K562 (cell line): ENCODE data around the gene LRRK1. TPM values are rescaled to one million over a fixed set of nuclear protein-coding genes. Genes with fewer than 3 reads are reported as not detected.

Experiments used
- ATAC-seq: fragments of 200-7000 bp; cut with Tn5 transposase; 3 replicates; pipeline ENCODE4 v1.9.1; 2020; ENCODE audit warnings: moderate library complexity
- BruUV-seq: library from RNA; stranded (reverse); fragments of 400-500 nt; replicated peaks from 2 replicates; lab custom pipeline; 2021; lab: Mats Ljungman, UMichigan
- CTCF ChIA-PET: fragments of 300-600 bp; formaldehyde crosslinking; extraction: SDS; loops from one replicate; lab custom pipeline; 2021; ENCODE audit warnings: low intra/inter-chr PET ratio; lab: Yijun Ruan, JAX
- POLR2A ChIA-PET: fragments of 300-600, 350-650 bp; sonication (Branson Sonifier 250); formaldehyde crosslinking; extraction: SDS; loops from one replicate; lab custom pipeline; 2021; ENCODE audit warnings: antibody characterized with exemption, inconsistent platforms; lab: Yijun Ruan, JAX
- DNase-seq, 4 experiments: peaks; one replicate each; pipeline versions ENCODE4 v3.0.0 to v3.0.0-alpha.2; 2011 to 2018; ENCODE audit warnings: low spot score in 3 of 4, mixed read lengths in 3 of 4; ENCODE audit errors: extremely low read depth in 1 of 4
- FAIRE-seq: peaks from 2 replicates; lab custom pipeline; 2011; peaks lifted over from hg19 to GRCh38; lab: Jason Lieb, UNC
- H2AFZ ChIP-seq: 2 replicates; pipeline ENCODE4 v1.6.0; 2011; ENCODE audit warnings: low read depth, low read length, control low read depth, inconsistent platforms
- H3K27ac ChIP-seq: fragments of 200-600 bp; 3 replicates; pipeline ENCODE4 v1.8.0; 2011; ENCODE audit warnings: low read depth, mild to moderate bottlenecking, control low read depth, inconsistent platforms, low read length, moderate library complexity, mixed read lengths; ENCODE audit errors: extremely low read depth
- H3K27me3 ChIP-seq, 2 experiments: fragments of 300-600 bp in 1 of 2; 2 replicates in 1 of 2; 3 replicates in 1 of 2; pipeline versions ENCODE4 v1.6.0 to v1.8.0; 2011; ENCODE audit warnings: inconsistent platforms in 2 of 2, low read length in 2 of 2, mild to moderate bottlenecking in 1 of 2, mixed read lengths in 1 of 2, moderate library complexity in 1 of 2; ENCODE audit not compliant: control insufficient read depth in 2 of 2, insufficient read depth in 2 of 2
- H3K36me3 ChIP-seq: fragments of 300-600 bp; 3 replicates; pipeline ENCODE4 v1.8.0; 2011; ENCODE audit warnings: mild to moderate bottlenecking, low read length, inconsistent platforms; ENCODE audit not compliant: control insufficient read depth, insufficient read depth
- H3K4me1 ChIP-seq, 2 experiments: fragments of 200-600 bp in 1 of 2; replicated peaks in 1 of 2; 2 replicates in 1 of 2; 3 replicates in 1 of 2; pipeline versions ENCODE4 v1.5.1 to v1.8.0; 2011; ENCODE audit warnings: inconsistent platforms in 2 of 2, low read length in 2 of 2, mild to moderate bottlenecking in 1 of 2, mixed read lengths in 1 of 2, moderate library complexity in 1 of 2; ENCODE audit not compliant: control insufficient read depth in 2 of 2, insufficient read depth in 2 of 2
- H3K4me2 ChIP-seq: 2 replicates; pipeline ENCODE4 v1.6.1; 2011; ENCODE audit warnings: low read length, control low read depth, inconsistent platforms, mixed read lengths; ENCODE audit not compliant: insufficient read depth
- H3K4me3 ChIP-seq: fragments of 200-600 bp; sonication (generic), shearing (Covaris generic); 2 replicates; pipeline ENCODE4 v1.5.1; 2016; ENCODE audit warnings: control low read depth, inconsistent platforms
- H3K79me2 ChIP-seq: fragments of 200-600 bp; 3 replicates; pipeline ENCODE4 v1.8.0; 2011; ENCODE audit warnings: low read length, inconsistent platforms; ENCODE audit not compliant: control insufficient read depth, insufficient read depth
- H3K9ac ChIP-seq, 2 experiments: 2 replicates each; pipeline versions ENCODE4 v1.6.0 to v1.6.1; 2011; ENCODE audit warnings: low read depth in 2 of 2, low read length in 2 of 2, control low read depth in 1 of 2, inconsistent platforms in 1 of 2, mild to moderate bottlenecking in 1 of 2, mixed read lengths in 1 of 2; ENCODE audit not compliant: insufficient read depth in 1 of 2
- H3K9me1 ChIP-seq: one replicate; pipeline ENCODE4 v1.6.0; 2011; ENCODE audit warnings: inconsistent platforms, mild to moderate bottlenecking, low read length, moderate library complexity; ENCODE audit not compliant: control insufficient read depth, insufficient read depth
- H3K9me3 ChIP-seq: replicated peaks from 2 replicates; pipeline ENCODE4 v1.5.1; 2011; ENCODE audit warnings: low read depth, low read length, inconsistent platforms; ENCODE audit not compliant: control insufficient read depth, insufficient read depth
- H4K20me1 ChIP-seq: replicated peaks from 2 replicates; pipeline ENCODE4 v1.6.1; 2011; ENCODE audit warnings: low read length, inconsistent platforms, mixed read lengths; ENCODE audit not compliant: control insufficient read depth, insufficient read depth
- ATF1 ChIP-seq, 2 experiments: fragments of 450-650 bp in 1 of 2; IDR thresholded peaks; 2 replicates each; pipeline ENCODE4 v1.6.1; 2016; ENCODE audit warnings: missing compliant biosample characterization in 1 of 2, missing genetic modification characterization in 1 of 2
- ZC3H4 ChIP-seq: sonication (generic); formaldehyde crosslinking; IDR thresholded peaks from 2 replicates; pipeline ENCODE4 v1.9.0; 2021; ENCODE audit warnings: missing genetic modification reagents, borderline replicate concordance
- WGBS: fragments of 100-300 bp; shearing (Covaris generic); methylation state at CpG from one replicate; pipeline ENCODE4 v1.1.6; 2016; ENCODE audit warnings: low coverage, mixed read lengths; ENCODE audit not compliant: insufficient coverage; ENCODE audit errors: missing lambda C conversion rate; 5-methylcytosine and 5-hydroxymethylcytosine counted together
- in situ Hi-C: fragments of 300-500 bp; cut with MboI; formaldehyde crosslinking; loops from 4 replicates; pipeline ENCODE4 v1.15.0; 2018; ENCODE audit warnings: inconsistent platforms, mixed read lengths
- intact Hi-C: fragments of 100-400 bp; cut with micrococcal nuclease; formaldehyde crosslinking; loops from 2 replicates; pipeline ENCODE4 v1.14.2; 2022
- polyA plus RNA-seq, 8 experiments: library from polyadenylated mRNA; depleted of rRNA in 4 of 8; stranded (reverse) in 5 of 8; unstranded in 3 of 8; fragments of >200 nt; fragmentation: Nextera tagmentation in 2 of 8; fragmentation: Illumina TruSeq in 1 of 8; extraction: Ambion mirVana in 2 of 8; extraction: Trizol in 1 of 8; gene quantifications; 2 replicates each; pipeline versions ENCODE4 v1.2.1 to v1.2.3, GENCODE V29; 2011 to 2014; ENCODE audit warnings: inconsistent platforms in 1 of 8, missing spikeins in 1 of 8
- total RNA-seq, 7 experiments: library from RNA; depleted of rRNA in 6 of 7; stranded (reverse); fragments of >200 nt in 6 of 7; fragmentation: Illumina TruSeq in 2 of 7; extraction: Trizol in 2 of 7; gene quantifications; 2 replicates each; pipeline versions ENCODE4 v1.2.1 to v1.2.3, GENCODE V29; 2011 to 2021; ENCODE audit warnings: low replicate concordance in 1 of 7
- TF ChIP-seq, protein P1 (sequence below): sonication (generic); formaldehyde crosslinking; IDR thresholded peaks from 2 replicates; pipeline ENCODE4 v1.8.1; 2023; ENCODE audit warnings: mild to moderate bottlenecking, missing genetic modification reagents, moderate library complexity

The LRRK1 gene
- total and polyA plus RNA-seq, 9 of the 15 experiments (the other 6 are each of a cell fraction or from before 2014, with no cell fraction given): 0.01 to 1.5 (median 0.11) TPM

- TF ChIP-seq ATF1 (CRISPR knock-in tag; IDR thresholded peaks at IDR 0.05) (peak; percentile 8; the same call in 1 of the 2 replicates), ATF1 (tag; IDR thresholded peaks at IDR 0.05) (peak; percentile 31; the same call in 1 of the 2 replicates)
- TF ChIP-seq, protein P1, sequence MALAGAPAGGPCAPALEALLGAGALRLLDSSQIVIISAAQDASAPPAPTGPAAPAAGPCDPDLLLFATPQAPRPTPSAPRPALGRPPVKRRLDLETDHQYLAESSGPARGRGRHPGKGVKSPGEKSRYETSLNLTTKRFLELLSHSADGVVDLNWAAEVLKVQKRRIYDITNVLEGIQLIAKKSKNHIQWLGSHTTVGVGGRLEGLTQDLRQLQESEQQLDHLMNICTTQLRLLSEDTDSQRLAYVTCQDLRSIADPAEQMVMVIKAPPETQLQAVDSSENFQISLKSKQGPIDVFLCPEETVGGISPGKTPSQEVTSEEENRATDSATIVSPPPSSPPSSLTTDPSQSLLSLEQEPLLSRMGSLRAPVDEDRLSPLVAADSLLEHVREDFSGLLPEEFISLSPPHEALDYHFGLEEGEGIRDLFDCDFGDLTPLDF (CRISPR knock-in tag): no peak
- no peak for FAIRE-seq
- no peaks in the 10 kb centered on the region for H3K79me2 ChIP-seq
- intact Hi-C loops (no loop called here), in situ Hi-C loops (no loop called here)
- BruUV-seq: no TSS peak
- no peak overlapping the region for H3K4me3 ChIP-seq
- H3K27ac ChIP-seq: no peak overlapping the region
- WGBS: 0% methylated on average over 3 of the region's 4 CpGs
- H3K9me1 ChIP-seq: no peaks in the 10 kb centered on the region
- H2AFZ ChIP-seq: no peak overlapping the region
- no peaks in the 10 kb centered on the region for H4K20me1 ChIP-seq
- ChIA-PET CTCF (interaction anchor here (0.6 kb wide), 1 partner anchor 97 kb away, joined by 5 read pairs; no protein-coding TSS in a partner anchor), POLR2A (interaction anchor here (1.1 kb wide), 1 partner anchor 16 kb away, joined by 3 read pairs; no protein-coding TSS in a partner anchor)
- peaks cover 0 to 6% of the 10 kb centered on the region in 2 experiments; a peak in 1 of 5 replicates for H3K27me3 ChIP-seq
- no peak for ATAC-seq
- H3K4me2 ChIP-seq: no peak overlapping the region
- no peaks in the 10 kb centered on the region for H3K4me1 ChIP-seq
- no peaks in the 10 kb centered on the region for H3K36me3 ChIP-seq
- no peak overlapping the region for H3K9ac ChIP-seq
- DNase-seq: no peak
- no peaks in the 10 kb centered on the region for H3K9me3 ChIP-seq
Observed at GRCh38 chr15:100981086-100981485, 61.9 kb downstream of the LRRK1 start.

DNA sequence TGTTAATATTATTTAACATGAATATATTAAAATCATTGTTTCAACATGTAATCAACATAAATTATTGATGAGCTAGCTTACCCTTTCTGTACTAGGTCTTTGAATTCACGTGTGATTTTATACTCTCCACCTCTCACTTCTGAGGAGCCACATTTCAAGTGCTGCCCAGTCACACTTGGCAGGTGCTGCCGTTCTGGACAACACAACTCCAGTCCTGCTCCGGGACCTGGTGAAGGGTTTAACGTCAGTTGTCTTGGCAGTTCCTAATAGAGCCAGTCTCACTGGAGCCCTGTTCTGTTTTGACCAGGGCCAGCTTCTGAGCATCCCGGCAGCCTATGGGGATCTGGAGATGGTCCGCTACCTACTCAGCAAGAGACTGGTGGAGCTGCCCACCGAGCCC, 64.1 kb downstream of the LRRK1 start:
- Histone ChIP-seq H4K20me1 (no peaks in the 10 kb centered on the region), H2AFZ (no peak overlapping the region), H3K27me3 (peaks cover 0 to 6% of the 10 kb centered on the region in 2 experiments; a peak in 2 of 5 replicates), H3K4me1 (no peaks in the 10 kb centered on the region), H3K9ac (no peak overlapping the region), H3K36me3 (no peaks in the 10 kb centered on the region), H3K4me2 (no peak overlapping the region), H3K9me1 (no peaks in the 10 kb centered on the region), H3K9me3 (no peaks in the 10 kb centered on the region), H3K27ac (no peak overlapping the region), H3K4me3 (no peak overlapping the region), H3K79me2 (no peaks in the 10 kb centered on the region)
- WGBS: 0% methylated on average over 7 of the region's 7 CpGs
- in situ Hi-C loops (no loop called here), intact Hi-C loops (no loop called here)
- ChIA-PET CTCF (no interaction called here), POLR2A (interaction anchor here (0.7 kb wide), 1 partner anchor 93 kb away, joined by 3 read pairs; no protein-coding TSS in a partner anchor)
- TF ChIP-seq ZC3H4 (CRISPR knock-in tag): no peak
- FAIRE-seq (no peak), ATAC-seq (no peak), DNase-seq (no peak)
- no TSS peak for BruUV-seq
